Thyroid gland (tissue), 4 donors: ENCODE results near the gene KIF16B.

ENCODE experiments used
- CTCF ChIP-seq, 6 experiments: fragments of 200-600 bp in 3 of 6; fragments of 450-650 bp in 3 of 6; sonication (generic) in 3 of 6; IDR thresholded peaks; one replicate each; pipeline ENCODE4 v1.5.1; 2016 to 2019; ENCODE audit warnings: antibody characterized with exemption in 6 of 6, mild to moderate bottlenecking in 2 of 6, inconsistent platforms in 1 of 6, moderate library complexity in 1 of 6
- POLR2A ChIP-seq, 2 donors: fragments of 450-650 bp; IDR thresholded peaks; one replicate each; pipeline ENCODE4 v1.6.1; 2017; ENCODE audit warnings: antibody characterized with exemption in 2 of 2, mild to moderate bottlenecking in 2 of 2, moderate library complexity in 1 of 2

GRCh38 chr20:16491294-16491905, 81.8 kb downstream of the KIF16B start:
- TF ChIP-seq CTCF (IDR thresholded peaks at IDR 0.05) (no peak), POLR2A (IDR thresholded peaks at IDR 0.05) (no peak)
